HG03139 (cell line): ENCODE results near the gene LRRC32.
"Not testable (repeated sequence)": the region's sequence is repeated elsewhere in the genome, so short reads cannot be mapped to it uniquely, and the experiment has no call there.

ENCODE experiments used
- ATAC-seq: cut with Tn5 transposase; IDR thresholded peaks from one replicate; pipeline ENCODE4 v1.9.1; 2021; ENCODE audit not compliant: unreplicated experiment

Gene LRRC32

GRCh38 chr11:76616676-76617552, 53.6 kb downstream of the LRRC32 start:
- ATAC-seq: no peak

- no peak for ATAC-seq
Measured at GRCh38 chr11:76615950-76616349, 54.6 kb downstream of the LRRC32 start.

GRCh38 chr11:76614471-76615179, 55.9 kb downstream of the LRRC32 start:
- ATAC-seq: no peak

- no peak for ATAC-seq
Measured at GRCh38 chr11:76613901-76614300, 56.6 kb downstream of the LRRC32 start.

GRCh38 chr11:76612226-76612625, 58.3 kb downstream of the LRRC32 start:
- no peak for ATAC-seq

GRCh38 chr11:76610871-76611475, 59.6 kb downstream of the LRRC32 start:
- no peak for ATAC-seq

GRCh38 chr11:76610371-76610770, 60.2 kb downstream of the LRRC32 start:
- no peak for ATAC-seq

GRCh38 chr11:76609736-76610370, 60.7 kb downstream of the LRRC32 start:
- no peak for ATAC-seq

GRCh38 chr11:76608879-76609460, 61.6 kb downstream of the LRRC32 start:
- not testable (repeated sequence) for ATAC-seq

- not testable (repeated sequence) for ATAC-seq
Measured at GRCh38 chr11:76608228-76608627, 62.3 kb downstream of the LRRC32 start.
